CD8-positive, alpha-beta memory T cell (primary cell): ENCODE measurements around the gene VPS13C. TPM values are rescaled to one million over a fixed set of nuclear protein-coding genes. Genes with fewer than 3 reads are reported as not detected.
A peak's percentile ranks its signal among the peaks of the same experiment; 100 is the strongest.

ENCODE experiments used
- CTCF ChIA-PET: fragments of 350-600 bp; sonication (Branson Sonifier 250); formaldehyde crosslinking; loops from one replicate; lab custom pipeline; 2021; ENCODE audit warnings: antibody characterized with exemption; lab: Charles Lee
- POLR2A ChIA-PET: fragments of 350-600 bp; sonication (Branson Sonifier 250); formaldehyde crosslinking; loops from one replicate; lab custom pipeline; 2021; ENCODE audit warnings: antibody characterized with exemption; lab: Charles Lee
- DNase-seq, 5 donors: peaks; one replicate each; pipeline versions ENCODE4 v3.0.0 to v3.0.0-alpha.2; 2020 to 2022; ENCODE audit warnings: mixed read lengths in 1 of 5
- H3K27ac ChIP-seq: one replicate; pipeline ENCODE4 v1.7.0; 2013; ENCODE audit warnings: low read depth, mild to moderate bottlenecking, low read length, moderate library complexity
- H3K27me3 ChIP-seq: 2 replicates; pipeline ENCODE4 v1.7.0; 2013; ENCODE audit warnings: low read length, mild to moderate bottlenecking; ENCODE audit not compliant: insufficient read depth, poor library complexity, severe bottlenecking
- H3K36me3 ChIP-seq: 2 replicates; pipeline ENCODE4 v1.7.0; 2013; ENCODE audit warnings: mild to moderate bottlenecking, low read length, moderate library complexity; ENCODE audit not compliant: insufficient read depth
- H3K4me1 ChIP-seq: 2 replicates; pipeline ENCODE4 v1.7.0; 2013; ENCODE audit warnings: mild to moderate bottlenecking, low read length, moderate library complexity; ENCODE audit not compliant: insufficient read depth
- H3K4me3 ChIP-seq: 2 replicates; pipeline ENCODE4 v1.7.0; 2013; ENCODE audit warnings: mild to moderate bottlenecking, low read length
- H3K9me3 ChIP-seq: 2 replicates; pipeline ENCODE4 v1.7.0; 2013; ENCODE audit warnings: mild to moderate bottlenecking, low read length
- H3K27ac Mint-ChIP-seq, 8 donors: one replicate each; pipeline ENCODE4 v1.8.0; 2020 to 2021; ENCODE audit warnings: mixed read lengths in 8 of 8, mild to moderate bottlenecking in 6 of 8, inconsistent platforms in 3 of 8, moderate library complexity in 3 of 8
- H3K27me3 Mint-ChIP-seq, 2 donors: one replicate each; pipeline ENCODE4 v1.8.0; 2020 to 2021; ENCODE audit warnings: mixed read lengths in 2 of 2, mild to moderate bottlenecking in 1 of 2, moderate library complexity in 1 of 2
- H3K36me3 Mint-ChIP-seq, 3 donors: one replicate each; pipeline ENCODE4 v1.8.0; 2020 to 2021; ENCODE audit warnings: mixed read lengths in 3 of 3, inconsistent platforms in 1 of 3, mild to moderate bottlenecking in 1 of 3
- H3K4me1 Mint-ChIP-seq, 3 donors: one replicate each; pipeline ENCODE4 v1.8.0; 2020 to 2021; ENCODE audit warnings: mixed read lengths in 3 of 3, inconsistent platforms in 1 of 3, mild to moderate bottlenecking in 1 of 3
- H3K4me3 Mint-ChIP-seq, 7 donors: one replicate each; pipeline ENCODE4 v1.8.0; 2020 to 2021; ENCODE audit warnings: mixed read lengths in 7 of 7, mild to moderate bottlenecking in 6 of 7, moderate library complexity in 4 of 7, inconsistent platforms in 2 of 7
- H3K9me3 Mint-ChIP-seq, 5 donors: one replicate each; pipeline ENCODE4 v1.8.0; 2020 to 2022; ENCODE audit warnings: mixed read lengths in 5 of 5, mild to moderate bottlenecking in 3 of 5, moderate library complexity in 2 of 5, inconsistent platforms in 1 of 5
- polyA plus RNA-seq: library from polyadenylated mRNA; unstranded; fragments of 300-500 nt; fragmentation: Illumina TruSeq; gene quantifications from one replicate; pipeline ENCODE4 v1.2.3, GENCODE V29; 2021
- total RNA-seq, 2 experiments: library from RNA; stranded (reverse); gene quantifications; one replicate each; pipeline ENCODE4 v1.2.3, GENCODE V29; 2021

VPS13C gene
- total and polyA plus RNA-seq, 3 experiments from 2014 or later, result 15.8 to 42.9 (median 42.5) TPM

- Mint-ChIP-seq H3K4me3 (no peak overlapping the region), H3K36me3 (peaks cover 0 to 5% (median 0%) of the 10 kb centered on the region in 3 donors), H3K4me1 (no peaks in the 10 kb centered on the region), H3K9me3 (peaks cover 0 to 7% (median 6%) of the 10 kb centered on the region in 5 donors), H3K27ac (no peak overlapping the region), H3K27me3 (peaks cover 3 to 8% of the 10 kb centered on the region in 2 donors)
- no peak overlapping the region for H3K27ac ChIP-seq
- DNase-seq, result no peak
- CTCF ChIA-PET, result no interaction called here
- H3K27me3 ChIP-seq, result no peaks in the 10 kb centered on the region
- H3K9me3 ChIP-seq, result no peaks in the 10 kb centered on the region
- no peaks in the 10 kb centered on the region for H3K4me1 ChIP-seq
- no peak overlapping the region for H3K4me3 ChIP-seq
- POLR2A ChIA-PET, result no interaction called here
- no peaks in the 10 kb centered on the region for H3K36me3 ChIP-seq
Observed at GRCh38 chr15:62085740-62086139, 25.5 kb upstream of the VPS13C start.

- Mint-ChIP-seq H3K9me3 (peaks cover 0 to 7% (median 6%) of the 10 kb centered on the region in 5 donors), H3K27ac (no peak overlapping the region), H3K36me3 (peaks cover 0 to 5% (median 0%) of the 10 kb centered on the region in 3 donors), H3K4me1 (no peaks in the 10 kb centered on the region), H3K4me3 (no peak overlapping the region), H3K27me3 (peaks cover 6 to 14% of the 10 kb centered on the region in 2 donors)
- CTCF ChIA-PET, result no interaction called here
- POLR2A ChIA-PET, result no interaction called here
- Histone ChIP-seq H3K27ac (no peak overlapping the region), H3K27me3 (no peaks in the 10 kb centered on the region), H3K36me3 (no peaks in the 10 kb centered on the region), H3K9me3 (no peaks in the 10 kb centered on the region), H3K4me3 (no peak overlapping the region), H3K4me1 (no peaks in the 10 kb centered on the region)
- DNase-seq, result no peak
Observed at GRCh38 chr15:62083194-62084154, 23.2 kb upstream of the VPS13C start.

GRCh38 chr15:62079594-62079993 lies 19.3 kb upstream of the VPS13C start:
- Histone ChIP-seq H3K27me3 (no peaks in the 10 kb centered on the region), H3K4me1 (no peaks in the 10 kb centered on the region), H3K27ac (no peak overlapping the region), H3K4me3 (no peak overlapping the region), H3K36me3 (no peaks in the 10 kb centered on the region), H3K9me3 (no peaks in the 10 kb centered on the region)
- Mint-ChIP-seq H3K36me3 (peaks cover 0 to 5% (median 0%) of the 10 kb centered on the region in 3 donors), H3K4me3 (no peak overlapping the region), H3K9me3 (peaks cover 0 to 7% (median 6%) of the 10 kb centered on the region in 5 donors), H3K4me1 (no peaks in the 10 kb centered on the region), H3K27me3 (peaks cover 9 to 25% of the 10 kb centered on the region in 2 donors), H3K27ac (no peak overlapping the region)
- POLR2A ChIA-PET, result no interaction called here
- DNase-seq, result no peak
- CTCF ChIA-PET, result no interaction called here

- no peak overlapping the region for H3K27ac ChIP-seq
- no peaks in the 10 kb centered on the region for H3K36me3 ChIP-seq
- Mint-ChIP-seq H3K9me3 (no peaks in the 10 kb centered on the region), H3K4me1 (no peaks in the 10 kb centered on the region), H3K36me3 (no peaks in the 10 kb centered on the region), H3K4me3 (no peak overlapping the region), H3K27me3 (peaks cover 3 to 39% of the 10 kb centered on the region in 2 donors), H3K27ac (no peak overlapping the region)
- H3K9me3 ChIP-seq, result no peaks in the 10 kb centered on the region
- DNase-seq, result no peak
- ChIA-PET POLR2A (no interaction called here), CTCF (interaction anchor here (5.8 kb wide), 1 partner anchor 14 kb away, joined by 45 read pairs; the partner anchor contains the start of gene VPS13C)
- H3K4me1 ChIP-seq, result no peaks in the 10 kb centered on the region
- no peaks in the 10 kb centered on the region for H3K27me3 ChIP-seq
- H3K4me3 ChIP-seq, result no peak overlapping the region
Observed at GRCh38 chr15:62075595-62076277, 15.5 kb upstream of the VPS13C start.

GRCh38 chr15:62071711-62072308 lies 11.6 kb upstream of the VPS13C start:
- Histone ChIP-seq H3K9me3 (no peaks in the 10 kb centered on the region), H3K27me3 (peaks cover 4% of the 10 kb centered on the region), H3K27ac (no peak overlapping the region), H3K36me3 (no peaks in the 10 kb centered on the region), H3K4me3 (no peak overlapping the region), H3K4me1 (peaks cover 7% of the 10 kb centered on the region)
- CTCF ChIA-PET, result interaction anchor here (1.0 to 5.8 kb wide), 6 partner anchors 10 to 240 kb away, joined by 3 to 45 read pairs (median 3); partner anchors contain the start of gene VPS13C
- H3K9me3 Mint-ChIP-seq, result no peaks in the 10 kb centered on the region
- H3K27me3 Mint-ChIP-seq, result peaks cover 3 to 33% of the 10 kb centered on the region in 2 donors
- no peak overlapping the region for H3K27ac Mint-ChIP-seq
- POLR2A ChIA-PET, result no interaction called here
- DNase-seq, result peak in 2 of 5 donors; percentile 29 to 30
- H3K36me3 Mint-ChIP-seq, result peaks cover 0 to 4% (median 0%) of the 10 kb centered on the region in 3 donors
- peak overlapping the region in 1 of 7 donors; percentile 28 for H3K4me3 Mint-ChIP-seq
- H3K4me1 Mint-ChIP-seq, result peaks cover 10 to 15% (median 12%) of the 10 kb centered on the region in 3 donors

- Mint-ChIP-seq H3K27ac (no peak overlapping the region), H3K4me1 (peaks cover 17 to 23% (median 20%) of the 10 kb centered on the region in 3 donors), H3K4me3 (no peak overlapping the region), H3K36me3 (peaks cover 0 to 4% (median 0%) of the 10 kb centered on the region in 3 donors), H3K9me3 (no peaks in the 10 kb centered on the region), H3K27me3 (peaks cover 2 to 31% of the 10 kb centered on the region in 2 donors)
- POLR2A ChIA-PET, result no interaction called here
- H3K27me3 ChIP-seq, result peaks cover 4% of the 10 kb centered on the region
- H3K4me3 ChIP-seq, result no peak overlapping the region
- H3K9me3 ChIP-seq, result no peaks in the 10 kb centered on the region
- H3K27ac ChIP-seq, result no peak overlapping the region
- CTCF ChIA-PET, result interaction anchor here (2.6 kb wide), 1 partner anchor 9 kb away, joined by 11 read pairs; the partner anchor contains the start of gene VPS13C
- H3K36me3 ChIP-seq, result no peaks in the 10 kb centered on the region
- H3K4me1 ChIP-seq, result peaks cover 7% of the 10 kb centered on the region
- no peak for DNase-seq
Observed at GRCh38 chr15:62069551-62069950, 9.3 kb upstream of the VPS13C start.

GRCh38 chr15:62068810-62069167 lies 8.5 kb upstream of the VPS13C start:
- Histone ChIP-seq H3K36me3 (no peaks in the 10 kb centered on the region), H3K27me3 (peaks cover 4% of the 10 kb centered on the region), H3K9me3 (no peaks in the 10 kb centered on the region), H3K27ac (no peak overlapping the region), H3K4me1 (peaks cover 7% of the 10 kb centered on the region), H3K4me3 (no peak overlapping the region)
- no peaks in the 10 kb centered on the region for H3K9me3 Mint-ChIP-seq
- peaks cover 0 to 4% (median 0%) of the 10 kb centered on the region in 3 donors for H3K36me3 Mint-ChIP-seq
- peaks cover 18 to 24% (median 20%) of the 10 kb centered on the region in 3 donors for H3K4me1 Mint-ChIP-seq
- ChIA-PET CTCF (interaction anchor here (2.6 kb wide), 1 partner anchor 8 kb away, joined by 11 read pairs; the partner anchor contains the start of gene VPS13C), POLR2A (interaction anchor here (1.0 kb wide), 1 partner anchor 8 kb away, joined by 3 read pairs; the partner anchor contains the start of gene VPS13C)
- peak overlapping the region in 4 of 8 donors; percentile 41 to 82 (median 71) for H3K27ac Mint-ChIP-seq
- H3K27me3 Mint-ChIP-seq, result peaks cover 2 to 23% of the 10 kb centered on the region in 2 donors
- peak in 1 of 5 donors; percentile 3 for DNase-seq
- H3K4me3 Mint-ChIP-seq, result peak overlapping the region; percentile 80 to 89 (median 86)
